GM10266 (cell line): ENCODE data around the gene CCND2.
"Not testable (repeated sequence)": the region's sequence is repeated elsewhere in the genome, so short reads cannot be mapped to it uniquely, and the experiment has no call there.

Source experiments
- DNase-seq: peaks from one replicate; pipeline ENCODE4 v3.0.0; 2012; ENCODE audit errors: extremely low spot score
- TF ChIP-seq, protein P1 (sequence below): IDR thresholded peaks from 2 replicates; pipeline ENCODE4 v1.5.1; 2012; ENCODE audit warnings: mild to moderate bottlenecking, low read depth; ENCODE audit not compliant: control insufficient read depth, insufficient read depth; ENCODE audit errors: missing control alignments

Gene CCND2

DNA sequence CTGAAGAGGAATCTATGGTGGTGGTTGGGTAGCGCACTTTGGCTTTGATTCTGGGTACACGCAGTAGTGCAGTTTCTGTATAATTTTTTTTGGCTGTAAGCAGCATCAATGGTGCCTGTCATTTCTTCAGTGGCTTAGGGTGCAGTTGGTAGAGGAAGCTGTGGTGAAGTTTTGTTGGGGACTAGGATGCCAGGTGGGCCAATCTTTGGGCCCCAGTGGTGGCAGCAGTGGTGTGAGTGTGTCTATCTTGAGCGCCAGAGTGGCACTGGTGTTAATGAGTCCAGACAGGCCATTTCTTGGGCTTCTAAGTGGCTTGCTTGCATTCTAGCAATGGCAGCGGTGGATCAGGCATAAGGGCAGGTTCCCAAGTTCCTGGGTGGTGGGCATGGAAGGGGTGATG, 33.8 kb upstream of the CCND2 start:
- DNase-seq = no peak
- TF ChIP-seq, protein P1, sequence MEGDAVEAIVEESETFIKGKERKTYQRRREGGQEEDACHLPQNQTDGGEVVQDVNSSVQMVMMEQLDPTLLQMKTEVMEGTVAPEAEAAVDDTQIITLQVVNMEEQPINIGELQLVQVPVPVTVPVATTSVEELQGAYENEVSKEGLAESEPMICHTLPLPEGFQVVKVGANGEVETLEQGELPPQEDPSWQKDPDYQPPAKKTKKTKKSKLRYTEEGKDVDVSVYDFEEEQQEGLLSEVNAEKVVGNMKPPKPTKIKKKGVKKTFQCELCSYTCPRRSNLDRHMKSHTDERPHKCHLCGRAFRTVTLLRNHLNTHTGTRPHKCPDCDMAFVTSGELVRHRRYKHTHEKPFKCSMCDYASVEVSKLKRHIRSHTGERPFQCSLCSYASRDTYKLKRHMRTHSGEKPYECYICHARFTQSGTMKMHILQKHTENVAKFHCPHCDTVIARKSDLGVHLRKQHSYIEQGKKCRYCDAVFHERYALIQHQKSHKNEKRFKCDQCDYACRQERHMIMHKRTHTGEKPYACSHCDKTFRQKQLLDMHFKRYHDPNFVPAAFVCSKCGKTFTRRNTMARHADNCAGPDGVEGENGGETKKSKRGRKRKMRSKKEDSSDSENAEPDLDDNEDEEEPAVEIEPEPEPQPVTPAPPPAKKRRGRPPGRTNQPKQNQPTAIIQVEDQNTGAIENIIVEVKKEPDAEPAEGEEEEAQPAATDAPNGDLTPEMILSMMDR = no peak

DNA sequence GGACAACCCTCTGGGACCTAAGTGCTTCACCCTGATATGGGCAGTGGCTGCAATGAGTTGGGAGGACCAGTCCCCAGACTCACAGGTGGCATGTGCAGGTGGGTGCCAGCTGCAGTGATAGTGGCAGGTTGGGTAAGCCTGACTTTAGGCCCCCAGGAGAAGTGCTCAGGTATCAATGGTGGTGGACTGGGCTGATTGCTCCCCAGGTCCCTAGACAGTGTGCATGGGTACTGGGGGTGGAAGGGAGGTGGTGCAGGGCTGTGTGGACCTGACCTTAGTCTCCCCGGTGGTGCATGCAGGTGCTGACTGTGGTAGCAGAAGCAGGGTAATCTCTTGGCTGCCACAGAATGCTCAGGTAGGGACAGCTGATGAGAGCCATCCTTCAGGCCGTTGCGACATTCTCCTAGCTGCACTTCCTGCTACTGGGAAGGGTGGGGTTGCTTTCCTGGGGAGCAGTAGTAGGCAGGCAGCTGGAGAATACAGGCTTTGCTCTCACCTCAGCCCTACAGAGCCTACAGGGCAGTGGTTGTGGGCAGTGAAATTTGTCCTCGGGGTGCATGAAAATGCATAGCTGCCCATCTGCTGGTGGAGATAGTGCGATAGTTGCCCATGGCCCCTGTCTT, 33.3 kb upstream of the CCND2 start:
- DNase-seq = no peak
- TF ChIP-seq, protein P1 = no peak

DNA sequence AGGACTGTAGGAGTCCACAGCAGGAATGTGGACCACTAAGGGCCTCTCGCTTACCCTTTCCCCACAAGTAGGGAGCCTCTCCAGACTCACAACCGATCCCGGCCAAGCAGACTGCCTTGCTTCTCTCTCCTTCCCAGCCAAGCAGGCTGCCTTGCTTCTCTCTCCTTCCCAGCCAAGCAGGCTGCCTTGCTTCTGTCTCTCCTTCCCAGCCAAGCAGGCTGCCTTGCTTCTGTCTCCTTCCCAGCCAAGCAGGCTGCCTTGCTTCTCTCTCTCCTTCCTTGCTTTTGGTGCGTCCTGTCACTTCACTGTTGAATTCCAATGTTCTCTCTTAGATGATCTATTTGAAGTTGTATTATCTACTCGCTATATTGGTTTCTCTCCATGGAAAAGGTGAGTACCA, 32.6 kb upstream of the CCND2 start:
- no peak for DNase-seq
- TF ChIP-seq, protein P1 = no peak

DNA sequence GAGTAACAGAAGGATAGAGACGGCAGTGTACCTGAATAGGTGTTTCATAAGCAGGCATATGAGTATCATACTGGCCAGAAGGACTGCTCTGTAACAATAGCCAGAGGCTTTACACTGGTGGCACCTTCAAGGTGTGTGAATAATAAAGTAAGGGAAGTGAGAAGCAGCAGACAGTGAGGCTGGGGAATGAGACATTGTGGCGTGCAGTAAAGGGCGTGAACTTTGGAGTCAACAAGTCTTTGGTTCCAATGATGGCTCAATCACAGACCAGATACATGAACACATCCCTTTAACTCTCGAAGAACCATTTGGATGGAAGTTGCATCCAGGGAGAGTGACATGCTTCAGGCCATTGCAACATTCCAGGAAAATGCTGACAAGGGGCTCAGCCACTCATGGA, 32.0 kb upstream of the CCND2 start:
- TF ChIP-seq, protein P1 = no peak
- no peak for DNase-seq

DNA sequence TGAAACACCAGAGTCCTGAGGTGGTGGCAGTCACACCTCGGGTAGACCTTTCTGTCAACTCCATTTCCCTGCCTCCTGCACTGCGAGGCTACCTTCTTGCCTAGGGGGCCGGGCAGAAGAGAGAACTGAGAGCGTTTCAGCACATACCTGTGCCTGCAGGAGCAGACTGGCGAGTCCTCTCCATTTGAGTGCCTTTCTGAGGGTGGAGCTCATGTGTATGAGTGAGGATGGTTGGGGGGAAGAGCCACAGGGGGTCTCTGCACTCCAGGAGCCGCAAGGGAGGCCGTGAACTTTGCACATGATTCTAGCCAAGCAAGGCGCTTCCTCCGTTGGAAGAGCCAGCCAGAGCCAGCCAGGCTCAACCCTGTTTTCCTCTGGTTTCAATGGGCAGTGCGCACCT, 31.0 kb upstream of the CCND2 start:
- no peak for DNase-seq
- TF ChIP-seq, protein P1 = no peak

DNA sequence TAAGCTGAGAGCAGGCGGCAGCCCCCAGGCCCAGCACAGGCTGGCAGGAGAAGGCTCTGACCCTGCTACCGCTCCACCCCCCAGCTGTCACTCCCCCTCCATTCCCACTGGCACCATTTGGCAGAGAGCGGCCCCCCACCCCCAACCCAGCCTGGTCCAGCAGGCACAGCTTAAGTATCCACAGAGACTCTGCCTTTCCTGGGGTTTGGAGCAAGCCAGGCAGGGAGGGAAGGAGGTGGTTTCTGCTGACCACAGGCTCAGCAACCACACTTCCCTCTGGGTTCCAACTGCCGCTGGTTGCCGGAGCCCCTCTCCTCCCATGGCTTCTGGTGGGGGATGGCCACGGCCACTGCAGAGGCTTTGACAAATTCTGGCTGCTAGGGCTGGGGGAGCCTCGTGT, 30.5 kb upstream of the CCND2 start:
- TF ChIP-seq, protein P1 = no peak
- no peak for DNase-seq

DNA sequence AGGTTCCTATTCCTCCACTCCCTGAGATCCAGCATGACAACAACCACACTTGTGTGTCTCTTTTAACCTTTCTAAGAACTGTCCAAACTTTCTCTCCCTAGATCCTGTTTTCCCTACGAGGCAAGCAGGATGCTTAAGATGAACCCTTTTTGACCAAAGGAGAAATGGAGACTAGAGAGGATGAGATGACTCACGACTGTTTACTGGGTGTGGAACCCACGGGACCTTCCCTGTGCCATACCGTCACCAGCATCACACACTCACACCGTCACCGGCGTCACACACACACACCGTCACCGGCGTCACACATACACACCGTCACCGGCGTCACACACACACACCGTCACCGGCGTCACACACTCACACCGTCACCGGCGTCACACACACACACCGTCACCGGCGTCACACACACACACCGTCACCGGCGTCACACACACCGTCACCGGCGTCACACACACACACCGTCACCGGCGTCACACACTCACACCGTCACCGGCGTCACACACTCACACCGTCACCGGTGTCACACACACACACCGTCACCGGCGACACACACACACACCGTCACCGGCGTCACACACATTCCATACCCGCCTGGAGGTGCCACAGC, 30.0 kb upstream of the CCND2 start:
- not testable (repeated sequence) for DNase-seq
